GM19467 (cell line): ENCODE results near the gene PTPN12.
"Not testable (repeated sequence)": the region's sequence is repeated elsewhere in the genome, so short reads cannot be mapped to it uniquely, and the experiment has no call there.

ENCODE experiments used
- ATAC-seq: cut with Tn5 transposase; IDR thresholded peaks from one replicate; pipeline ENCODE4 v1.9.1; 2021; ENCODE audit warnings: mild to moderate bottlenecking, moderate library complexity; ENCODE audit not compliant: unreplicated experiment

Gene PTPN12

GRCh38 chr7:77537136-77537777 is at the start of gene PTPN12:
Gene PTPN12 (plus strand): TSS chr7:77537295. CDS start chr7:77537547, 252 bp downstream.
- ATAC-seq, result peak; percentile 32

GRCh38 chr7:77488986-77489385 is 48.1 kb upstream of the PTPN12 start:
- no peak for ATAC-seq

- no peak for ATAC-seq
Observed at GRCh38 chr7:77497079-77497478, 40.0 kb upstream of the PTPN12 start.

- ATAC-seq, result no peak
Observed at GRCh38 chr7:77498659-77499379, 38.3 kb upstream of the PTPN12 start.

- no peak for ATAC-seq
Observed at GRCh38 chr7:77501192-77501515, 35.9 kb upstream of the PTPN12 start.

- ATAC-seq, result no peak
Observed at GRCh38 chr7:77504951-77505350, 32.1 kb upstream of the PTPN12 start.

- ATAC-seq, result no peak
Observed at GRCh38 chr7:77506899-77507298, 30.2 kb upstream of the PTPN12 start.

GRCh38 chr7:77513002-77513670 is 24.0 kb upstream of the PTPN12 start:
- not testable (repeated sequence) for ATAC-seq

- ATAC-seq, result no peak
Observed at GRCh38 chr7:77516085-77516484, 21.0 kb upstream of the PTPN12 start.

GRCh38 chr7:77520261-77520660 is 16.8 kb upstream of the PTPN12 start:
- ATAC-seq, result no peak

GRCh38 chr7:77521537-77521936 is 15.6 kb upstream of the PTPN12 start:
- ATAC-seq, result not testable (repeated sequence)

GRCh38 chr7:77524731-77525130 is 12.4 kb upstream of the PTPN12 start:
- no peak for ATAC-seq

- no peak for ATAC-seq
Observed at GRCh38 chr7:77525231-77525630, 11.9 kb upstream of the PTPN12 start.

GRCh38 chr7:77528368-77528767 is 8.7 kb upstream of the PTPN12 start:
- no peak for ATAC-seq

GRCh38 chr7:77529279-77529678 is 7.8 kb upstream of the PTPN12 start:
- ATAC-seq, result no peak

GRCh38 chr7:77531038-77531437 is 6.1 kb upstream of the PTPN12 start:
- ATAC-seq, result no peak

GRCh38 chr7:77532247-77532646 is 4.8 kb upstream of the PTPN12 start:
- no peak for ATAC-seq

GRCh38 chr7:77532732-77533131 is 4.4 kb upstream of the PTPN12 start:
- not testable (repeated sequence) for ATAC-seq

- not testable (repeated sequence) for ATAC-seq
Observed at GRCh38 chr7:77534046-77534445, 3.0 kb upstream of the PTPN12 start.

GRCh38 chr7:77536017-77536412 is 1.1 kb upstream of the PTPN12 start:
- ATAC-seq, result no peak

GRCh38 chr7:77536413-77537135 is 521 bp upstream of the PTPN12 start:
- ATAC-seq, result peak; percentile 94
